GM20431 (cell line): ENCODE data around the gene MAPK11.

Experiments
- in situ Hi-C: fragments of 300-500 bp; cut with MseI, MboI; formaldehyde crosslinking; loops from one replicate; pipeline ENCODE4 v1.15.0; 2020; ENCODE audit warnings: low sequenced_read_pairs; ENCODE audit not compliant: unreplicated experiment

The MAPK11 gene

GRCh38 chr22:50253046-50253915, 16.9 kb downstream of the MAPK11 start:
- in situ Hi-C loops: no loop called here

DNA sequence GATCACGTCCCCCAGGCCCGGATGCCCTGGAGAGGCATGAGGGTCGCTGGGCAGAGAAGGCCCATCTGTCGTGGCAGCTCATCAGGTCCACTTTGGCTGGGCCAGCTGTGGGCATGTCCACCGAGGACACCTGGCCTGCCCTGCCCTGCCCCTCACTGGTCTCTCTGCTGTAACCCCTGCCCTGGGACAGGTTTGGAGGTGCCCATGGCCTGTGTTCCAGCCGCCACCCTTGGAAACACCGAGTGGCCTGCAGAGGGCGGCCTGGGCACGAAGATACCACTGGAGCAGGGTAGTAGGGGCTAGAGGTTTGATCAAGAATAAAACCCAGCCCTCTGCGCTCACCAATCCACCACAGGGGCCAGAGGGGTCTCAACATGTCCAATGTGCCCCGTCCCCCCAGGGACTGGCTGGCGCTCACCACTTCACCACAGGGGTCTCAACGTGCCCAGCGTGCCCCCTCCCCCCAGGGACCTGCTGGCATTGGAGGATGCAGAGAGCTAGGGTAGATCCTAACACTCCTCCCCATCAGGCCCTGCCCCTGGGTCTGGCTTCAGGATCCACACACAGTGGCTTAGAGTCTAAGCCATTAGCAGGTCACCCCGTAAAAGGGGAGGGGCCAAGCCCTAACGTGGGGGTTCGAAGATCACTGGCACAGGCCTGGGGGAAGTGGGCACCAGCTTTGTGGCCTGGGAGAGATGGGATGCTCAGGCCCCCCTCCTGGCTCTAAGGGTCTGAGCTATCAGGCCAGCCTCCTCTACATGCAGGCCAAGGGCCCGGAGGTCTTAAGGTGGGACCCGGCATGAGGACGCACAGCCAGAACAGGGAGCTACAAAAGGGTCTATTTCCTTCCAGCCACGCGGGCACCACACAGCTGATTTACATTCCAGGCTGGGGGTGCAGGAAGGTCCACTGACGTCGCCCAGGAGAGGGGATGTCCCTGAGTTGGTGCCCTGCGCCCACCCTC, 17.8 kb downstream of the MAPK11 start:
- in situ Hi-C loops: no loop called here

DNA sequence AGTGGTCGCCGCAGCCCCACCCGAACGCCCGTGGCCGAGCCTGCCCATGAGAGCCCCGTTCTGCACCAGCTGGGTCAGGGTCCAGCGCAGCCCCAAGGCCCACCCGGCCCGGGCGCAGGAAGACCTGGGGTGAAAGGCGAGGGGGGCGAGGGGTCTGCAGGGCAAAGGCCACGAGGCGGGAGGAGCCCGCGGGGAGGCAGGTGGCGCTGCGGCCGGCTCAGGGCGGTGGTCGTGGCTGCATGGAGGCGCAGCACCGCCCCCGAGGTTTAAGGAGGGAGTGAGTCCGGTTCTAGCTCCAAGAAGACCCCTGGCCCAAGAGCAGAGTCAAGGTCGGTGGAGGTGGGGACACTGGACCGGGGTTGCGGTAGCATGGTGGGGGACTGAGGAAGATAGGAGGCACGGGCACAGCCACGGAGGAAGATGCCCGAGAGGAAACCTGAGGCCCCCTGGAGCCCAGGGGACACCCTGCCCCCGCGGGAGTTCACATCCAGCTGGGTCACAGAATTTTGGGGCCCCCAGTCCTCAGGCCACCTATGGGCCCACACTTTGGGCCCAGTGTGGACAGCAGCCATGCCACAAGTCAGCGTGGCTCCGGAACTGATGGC, 18.6 kb downstream of the MAPK11 start:
- in situ Hi-C loops: no loop called here

- in situ Hi-C loops: no loop called here
Observed at GRCh38 chr22:50250555-50251476, 19.4 kb downstream of the MAPK11 start, which contains the start of gene HDAC10. Gene HDAC10, minus strand, starts transcription at chr22:50251265. Its CDS starts 233 bp downstream, at chr22:50251032.

DNA sequence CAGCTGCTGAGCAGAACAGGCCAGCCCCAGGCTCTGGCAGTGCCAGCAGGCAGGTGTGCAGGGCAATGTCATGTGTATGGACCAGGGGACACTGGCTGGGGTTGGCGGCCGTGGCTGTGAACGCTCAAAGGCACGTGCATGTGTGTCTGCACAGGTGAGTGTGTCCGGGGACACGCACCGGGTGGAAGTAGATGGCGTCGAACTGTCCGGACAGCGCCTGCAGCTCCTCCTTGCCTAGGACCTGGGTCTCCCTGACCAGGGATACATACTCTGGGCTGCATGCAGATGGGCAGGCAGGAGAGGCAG, 20.0 kb downstream of the MAPK11 start:
- in situ Hi-C loops: no loop called here

DNA sequence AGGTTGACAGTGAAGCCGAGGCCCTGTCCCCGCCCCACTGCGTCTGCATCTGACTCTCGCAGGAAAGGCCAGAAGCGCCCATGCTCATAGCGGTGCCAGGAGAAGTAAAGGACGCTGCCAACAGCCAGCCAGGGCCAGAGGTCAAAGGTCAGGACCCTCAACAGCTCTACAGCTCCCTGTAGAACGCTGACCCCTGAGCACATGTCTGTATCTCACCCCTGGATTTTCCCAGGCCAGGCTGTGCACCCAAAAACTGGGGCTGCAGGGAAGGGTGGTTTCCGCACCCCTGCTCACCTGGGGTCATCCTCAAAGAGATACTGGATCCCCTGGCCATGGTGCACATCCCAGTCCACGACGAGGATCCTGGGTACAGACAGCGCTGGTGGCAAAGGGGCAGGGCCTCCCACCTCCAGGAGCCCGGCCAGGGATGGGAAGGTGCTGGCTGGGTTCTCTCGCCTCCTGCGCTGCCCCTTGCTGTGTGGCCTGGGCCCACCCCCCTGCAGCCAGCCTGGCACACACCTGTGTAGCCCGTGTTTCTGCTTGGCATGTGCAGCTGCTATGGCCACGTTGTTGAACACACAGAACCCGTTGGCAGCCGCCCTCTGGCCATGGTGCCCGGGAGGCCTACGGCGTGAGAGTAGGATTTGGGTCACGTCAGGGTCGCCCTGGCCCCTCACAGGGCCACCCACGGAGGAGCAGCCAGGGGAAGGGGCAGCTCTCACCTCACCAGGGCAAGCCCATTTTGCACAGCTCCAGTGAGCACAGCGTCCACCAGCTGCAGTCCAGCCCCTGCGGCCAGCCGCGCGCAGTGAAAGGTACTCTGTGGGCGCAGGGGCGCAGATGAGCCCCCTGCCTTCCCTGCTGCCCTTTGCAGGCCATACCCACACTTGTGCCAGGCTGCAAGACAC, 20.6 kb downstream of the MAPK11 start:
- in situ Hi-C loops: no loop called here

- in situ Hi-C loops: no loop called here
Observed at GRCh38 chr22:50248196-50249081, 21.7 kb downstream of the MAPK11 start.

GRCh38 chr22:50247748-50248147, 22.4 kb downstream of the MAPK11 start:
- in situ Hi-C loops: no loop called here

- in situ Hi-C loops: no loop called here
Observed at GRCh38 chr22:50246242-50247175, 23.7 kb downstream of the MAPK11 start.

DNA sequence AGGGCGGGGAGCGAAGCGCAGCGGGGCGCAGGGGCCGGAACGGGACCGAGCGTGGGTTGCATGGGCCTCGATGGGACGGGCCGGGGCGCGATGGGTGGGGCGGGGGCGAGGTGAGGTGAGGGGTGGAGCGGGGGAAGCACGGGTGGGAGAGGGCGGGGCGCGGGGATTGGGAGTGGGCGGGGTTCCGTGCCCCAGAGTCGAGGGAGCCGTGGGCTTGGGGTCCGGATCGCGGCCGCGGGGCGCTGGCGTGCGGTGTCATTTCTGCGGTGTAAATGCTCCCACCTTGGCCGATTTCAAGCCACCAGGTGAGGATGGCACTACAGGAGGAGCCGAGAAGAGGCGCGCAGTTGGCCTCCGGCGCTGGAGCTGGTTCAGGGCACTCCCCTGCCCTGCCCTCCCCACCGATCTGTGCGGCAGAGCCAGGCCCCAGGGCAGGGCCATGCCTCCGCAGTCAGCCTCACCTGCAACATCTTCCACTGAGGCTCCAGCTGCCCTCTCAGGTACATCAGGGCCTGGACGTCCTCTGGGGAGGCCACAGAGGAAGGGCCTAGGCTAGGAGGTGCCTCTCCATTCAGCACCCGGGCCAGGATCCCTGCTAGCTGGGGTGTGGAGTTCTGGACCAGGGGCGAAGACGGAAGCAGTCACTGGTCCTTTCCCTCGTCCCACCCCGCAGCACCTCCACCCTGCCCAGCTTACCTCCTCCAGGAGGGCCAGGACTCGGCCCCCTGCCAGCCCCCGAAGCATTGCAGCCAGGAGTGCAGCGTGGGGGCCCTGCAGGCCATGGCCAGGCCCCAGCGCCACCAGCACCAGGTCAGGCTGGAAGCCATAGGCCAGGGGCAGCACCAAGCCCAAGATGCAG, 24.7 kb downstream of the MAPK11 start:
- in situ Hi-C loops: no loop called here

DNA sequence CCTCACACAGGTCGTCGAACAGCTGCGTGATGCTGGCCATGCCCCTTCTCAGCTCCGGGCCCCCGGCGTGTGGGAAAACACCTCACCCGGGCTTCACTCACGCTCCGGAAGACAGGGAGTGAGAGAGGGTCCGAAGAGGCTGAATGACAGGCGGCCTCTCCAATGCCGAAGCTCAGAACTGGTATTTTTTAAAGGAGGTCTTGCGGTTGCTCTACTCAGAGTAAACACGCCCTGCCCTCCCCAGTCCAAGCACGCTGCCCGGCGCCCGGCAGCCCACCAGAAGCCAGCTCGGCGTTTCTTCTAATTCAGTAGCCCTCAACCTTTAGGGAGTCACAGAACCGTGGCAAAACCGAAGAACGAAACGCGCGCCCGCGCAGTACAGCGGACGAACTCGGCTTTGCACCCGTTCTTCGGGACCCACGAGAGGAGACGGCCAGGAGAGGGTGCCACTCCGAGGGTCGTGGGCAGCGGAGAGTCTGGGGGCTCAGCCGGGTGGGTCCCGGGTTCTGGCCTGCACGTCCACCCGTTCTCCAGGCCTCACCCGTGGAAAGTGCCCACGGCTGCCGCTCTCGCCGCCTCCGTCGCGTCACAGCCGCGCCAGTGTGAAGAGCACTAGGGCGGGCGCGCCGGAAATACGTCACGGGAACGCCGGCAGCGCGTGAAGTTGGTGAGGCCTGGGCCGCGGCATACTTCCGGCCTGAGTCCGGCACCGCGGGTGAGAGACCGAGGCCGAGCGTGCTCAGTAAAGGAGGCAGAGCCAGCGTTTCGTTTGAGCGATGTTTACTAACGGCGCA, 25.6 kb downstream of the MAPK11 start, which contains the start of gene TUBGCP6:
TSS of gene TUBGCP6 (minus strand) at position 604 of the 794 bp plus-strand sequence. CDS start at position 40, 564 bp downstream.
- in situ Hi-C loops: no loop called here

DNA sequence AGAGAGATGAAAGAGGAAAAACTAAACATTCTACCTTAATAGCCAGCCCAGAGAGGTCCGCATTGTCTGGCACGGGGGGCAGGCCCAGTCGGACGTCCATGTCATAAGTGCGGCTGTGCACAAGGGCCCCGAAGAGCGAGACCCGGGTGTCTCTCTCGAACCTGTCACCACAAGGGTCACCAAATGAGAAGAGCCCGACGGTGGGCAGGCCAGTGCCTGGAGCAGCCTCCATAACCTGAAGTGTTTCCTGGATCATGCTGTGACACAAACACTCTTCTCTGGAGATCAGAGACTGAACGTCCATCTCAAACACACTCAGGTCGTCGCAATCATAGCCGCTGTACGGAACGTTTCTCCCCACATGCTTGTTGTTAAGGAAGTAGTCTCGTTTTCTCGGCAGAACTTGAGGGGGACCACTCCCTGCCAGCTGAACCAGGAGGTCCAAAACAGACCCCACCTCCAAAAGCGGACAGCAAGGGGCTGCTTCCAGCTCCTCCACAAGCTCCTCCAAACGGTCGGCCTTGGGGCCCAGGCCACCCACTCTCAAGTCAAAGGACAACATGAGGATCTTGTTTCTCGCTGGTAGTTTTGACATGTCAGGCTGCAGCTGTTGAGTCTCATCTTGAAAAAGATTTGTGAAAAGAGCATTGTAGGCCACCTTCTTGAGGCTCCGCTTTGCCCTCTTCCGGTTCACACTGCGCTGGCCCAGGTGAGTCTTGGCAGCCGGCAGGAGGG, 26.3 kb downstream of the MAPK11 start:
- in situ Hi-C loops: no loop called here

DNA sequence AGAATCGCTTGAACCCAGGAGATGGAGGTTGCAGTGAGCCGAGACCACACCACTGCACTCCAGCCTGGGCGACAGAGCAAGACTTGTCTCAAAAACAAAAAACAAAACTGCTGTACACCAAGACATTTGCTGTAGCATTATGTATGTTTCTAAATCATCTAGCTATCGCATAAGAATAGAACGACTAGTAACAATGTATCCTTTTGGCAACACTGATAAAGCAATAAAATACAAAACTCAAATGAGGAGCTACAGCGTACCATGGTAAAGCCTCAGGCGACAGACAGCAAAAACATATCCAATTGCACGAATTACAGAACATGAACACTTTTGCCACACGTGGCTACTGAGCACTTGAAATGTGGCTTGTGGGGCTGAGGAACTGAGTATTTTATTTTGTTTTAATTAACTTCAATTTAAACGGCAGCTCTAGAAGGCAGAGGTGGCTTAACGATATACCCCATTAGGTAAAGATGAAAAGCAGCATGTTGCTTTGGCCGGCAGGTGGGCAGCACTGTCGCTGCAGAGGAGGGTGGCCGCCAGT, 27.7 kb downstream of the MAPK11 start:
- in situ Hi-C loops: no loop called here

DNA sequence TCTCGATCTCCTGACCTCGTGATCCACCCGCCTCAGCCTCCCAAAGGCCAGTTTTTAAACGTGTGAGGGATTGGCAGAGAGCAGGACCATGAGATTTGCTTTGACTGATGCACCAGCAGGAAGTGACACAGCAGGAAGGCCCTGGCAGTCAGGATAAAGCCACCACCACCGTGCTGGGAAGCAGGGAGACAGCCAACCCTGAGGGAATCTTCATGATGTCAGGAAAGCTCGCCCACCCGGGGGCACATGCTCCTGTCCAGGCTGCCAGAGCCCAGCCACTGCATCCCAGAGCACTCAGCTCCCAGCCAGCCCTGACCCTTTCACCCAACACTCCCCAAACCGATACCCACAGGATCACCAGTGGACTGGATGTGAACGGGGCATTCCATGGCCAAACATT, 31.4 kb downstream of the MAPK11 start:
- in situ Hi-C loops: no loop called here
